Endothelial cell of umbilical vein (primary cell): ENCODE results near the gene USP35.

Experiments used
- CTCF ChIP-seq, 2 donors: IDR thresholded peaks; 1 replicate in 1 of 2; 2 replicates in 1 of 2; pipeline ENCODE4 v1.5.1; 2011; ENCODE audit warnings: low read length in 2 of 2, mild to moderate bottlenecking in 2 of 2, moderate library complexity in 2 of 2, control low read depth in 1 of 2, inconsistent platforms in 1 of 2, low read depth in 1 of 2; ENCODE audit not compliant: insufficient read depth in 1 of 2; ENCODE audit errors: extremely low read depth in 1 of 2
- EZH2 ChIP-seq: IDR thresholded peaks from 2 replicates; pipeline ENCODE4 v1.6.1; 2012; ENCODE audit warnings: borderline replicate concordance, low read depth, mild to moderate bottlenecking, moderate library complexity, low read length, inconsistent platforms; ENCODE audit not compliant: severe bottlenecking
- MAX ChIP-seq: IDR thresholded peaks from 2 replicates; pipeline ENCODE4 v1.6.1; 2011; ENCODE audit not compliant: insufficient read depth, insufficient read length
- MYC ChIP-seq: IDR thresholded peaks from one replicate; pipeline ENCODE4 v1.6.1; 2011; ENCODE audit warnings: mild to moderate bottlenecking, low read depth, low read length

- TF ChIP-seq CTCF (IDR thresholded peaks at IDR 0.05; ENCODE audit: extremely low read depth in 1 of 2, insufficient read depth in 1 of 2, low read depth in 1 of 2, low read length in 2 of 2) (no peak), EZH2 (no peak), MAX (no peak), MYC (no peak)
These were observed 27.3 kb downstream of the USP35 start for GRCh38 chr11:78216021-78216420.
